Pancreas (tissue), 10 donors: ENCODE measurements around the gene PSMB10. TPM values are rescaled to one million over a fixed set of nuclear protein-coding genes. Genes with fewer than 3 reads are reported as not detected.

Experiments used
- ATAC-seq, 4 donors: fragments of 200-7000 bp; cut with Tn5 transposase; one replicate each; pipeline versions ENCODE4 v1.8.0 to v1.9.1; 2020; ENCODE audit warnings: mild to moderate bottlenecking in 4 of 4, moderate library complexity in 4 of 4
- DNase-seq, 6 donors: peaks; one replicate each; pipeline ENCODE4 v3.0.0-alpha.2; 2020
- FAIRE-seq: peaks from 2 replicates; lab custom pipeline; 2012; peaks lifted over from hg19 to GRCh38; lab: Jason Lieb, UNC
- H3K27ac ChIP-seq, 4 donors: fragments of 200-600 bp; sonication (generic); 1 replicate in 3 of 4; 2 replicates in 1 of 4; pipeline versions ENCODE4 v1.5.0 to v1.8.0; 2020
- H3K27me3 ChIP-seq, 4 donors: fragments of 200-600 bp; one replicate each; pipeline ENCODE4 v1.8.0; 2021
- H3K36me3 ChIP-seq, 3 donors: fragments of 200-600 bp; sonication (generic) in 1 of 3; one replicate each; pipeline versions ENCODE4 v1.5.0 to v1.8.0; 2020 to 2021
- H3K4me1 ChIP-seq, 3 donors: fragments of 200-600 bp; one replicate each; pipeline ENCODE4 v1.8.0; 2021
- H3K4me3 ChIP-seq, 4 donors: fragments of 200-600 bp; sonication (generic) in 2 of 4; one replicate each; pipeline versions ENCODE4 v1.5.0 to v1.8.0; 2020 to 2021
- H3K9me3 ChIP-seq, 4 donors: fragments of 200-600 bp; one replicate each; pipeline ENCODE4 v1.8.0; 2021
- CTCF ChIP-seq, 4 donors: fragments of 200-600 bp; sonication (generic) in 3 of 4; IDR thresholded peaks; one replicate each; pipeline versions ENCODE4 v1.5.0 to v1.8.0; 2021; ENCODE audit warnings: antibody characterized with exemption in 4 of 4
- WGBS, 2 donors: extraction: QIAGEN DNeasy Blood & Tissue Kit; methylation state at CpG; one replicate each; pipeline ENCODE4 v1.1.7; 2013; 5-methylcytosine and 5-hydroxymethylcytosine counted together
- intact Hi-C, 3 donors: fragments of 100-400 bp; cut with DNase I; formaldehyde crosslinking; loops; one replicate each; pipeline versions ENCODE4 v1.11.1 to v1.14.2; 2022
- polyA plus RNA-seq, 2 donors: library from polyadenylated mRNA; stranded (reverse); fragments of 200-250 nt; gene quantifications; one replicate each; pipeline ENCODE4 v1.2.3, GENCODE V29; 2013
- total RNA-seq, 6 donors: library from RNA; stranded (reverse); fragmentation: NEBNext Ultra II Directional in 4 of 6; extraction: Animal tissue kit (Norgen Biotek cat#: 25700) in 4 of 6; gene quantifications; one replicate each; pipeline versions ENCODE4 v1.2.1 to v1.2.4, GENCODE V29; 2021 to 2023
- donor health status: healthy with polysubstance abuse.
- donor health status: DM: no; HTN: no; CAD: no; lungs with moderate emphysema.
- donor health status: DM: no; HTN: no; CAD: no.
- donor health status: control.
- donor health status: control.
- donor health status: Bipolar disorder and iron deficiency.
- donor health status: DM: yes; HTN: yes; CAD: no.
- donor health status: DM: no; HTN: no; CAD: no.
- donor health status: DM: no; HTN: no; CAD: no.
- donor health status: DM: yes; HTN: yes; CAD: no.

PSMB10 gene
- total and polyA plus RNA-seq, 8 donors, result 40.0 to 195 (median 53.3) TPM

GRCh38 chr16:67942510-67943255 is 6.0 kb upstream of the PSMB10 start:
- H3K4me3 ChIP-seq, result no peak overlapping the region
- H3K27ac ChIP-seq, result no peak overlapping the region
- peak in 1 of 6 donors; percentile 80 for DNase-seq
- TF ChIP-seq CTCF (IDR thresholded peaks at IDR 0.05), result no peak
- ATAC-seq, result peak in 1 of 4 donors; percentile 1
- H3K4me1 ChIP-seq, result no peaks in the 10 kb centered on the region
- FAIRE-seq, result no peak
- H3K9me3 ChIP-seq, result no peaks in the 10 kb centered on the region
- 78 to 80% methylated on average over 26 to 27 of the region's 27 CpGs for WGBS, 2 donors
- intact Hi-C loops, result no loop called here
- peaks cover 4 to 35% (median 16%) of the 10 kb centered on the region in 3 donors for H3K36me3 ChIP-seq
- no peaks in the 10 kb centered on the region for H3K27me3 ChIP-seq

GRCh38 chr16:67942200-67942509 is 5.5 kb upstream of the PSMB10 start:
- H3K4me1 ChIP-seq, result peaks cover 0 to 4% (median 0%) of the 10 kb centered on the region in 3 donors
- H3K27me3 ChIP-seq, result no peaks in the 10 kb centered on the region
- FAIRE-seq, result no peak
- 82% methylated on average over 6 of the region's 6 CpGs for WGBS, 2 donors
- DNase-seq, result peak in 1 of 6 donors; percentile 74
- peak; percentile 36 to 71 (median 58) for ATAC-seq
- H3K9me3 ChIP-seq, result no peaks in the 10 kb centered on the region
- H3K36me3 ChIP-seq, result peaks cover under 1 to 30% (median 16%) of the 10 kb centered on the region in 3 donors
- intact Hi-C loops, result no loop called here
- peak; percentile 35 to 65 (median 60) for TF ChIP-seq CTCF (IDR thresholded peaks at IDR 0.05)
- H3K27ac ChIP-seq, result no peak overlapping the region
- no peak overlapping the region for H3K4me3 ChIP-seq

GRCh38 chr16:67941469-67942199 is 5.0 kb upstream of the PSMB10 start:
- DNase-seq, result peak in 1 of 6 donors; percentile 66
- no peak overlapping the region for H3K4me3 ChIP-seq
- H3K9me3 ChIP-seq, result no peaks in the 10 kb centered on the region
- peaks cover 0 to 7% (median 0%) of the 10 kb centered on the region in 3 donors for H3K4me1 ChIP-seq
- no peak overlapping the region for H3K27ac ChIP-seq
- no peak for TF ChIP-seq CTCF (IDR thresholded peaks at IDR 0.05)
- 87 to 90% methylated on average over 9 of the region's 9 CpGs for WGBS, 2 donors
- H3K36me3 ChIP-seq, result peaks cover 0 to 25% (median 14%) of the 10 kb centered on the region in 3 donors
- no peak for FAIRE-seq
- no peak for ATAC-seq
- H3K27me3 ChIP-seq, result no peaks in the 10 kb centered on the region
- intact Hi-C loops, result no loop called here

GRCh38 chr16:67940446-67941089 is 3.9 kb upstream of the PSMB10 start:
- Histone ChIP-seq H3K4me3 (no peak overlapping the region), H3K4me1 (peaks cover 0 to 7% (median 0%) of the 10 kb centered on the region in 3 donors), H3K27me3 (no peaks in the 10 kb centered on the region), H3K36me3 (peaks cover 0 to 14% (median 4%) of the 10 kb centered on the region in 3 donors), H3K27ac (no peak overlapping the region), H3K9me3 (no peaks in the 10 kb centered on the region)
- WGBS, 2 donors, result 95 to 99% methylated on average over 5 of the region's 5 CpGs
- no peak for DNase-seq
- intact Hi-C loops, result no loop called here
- FAIRE-seq, result no peak
- no peak for TF ChIP-seq CTCF (IDR thresholded peaks at IDR 0.05)
- ATAC-seq, result no peak
